Heart right ventricle (tissue), 16 donors: ENCODE measurements around the gene UFM1. TPM values are rescaled to one million over a fixed set of nuclear protein-coding genes. Genes with fewer than 3 reads are reported as not detected.
A peak's percentile ranks its signal among the peaks of the same experiment; 100 is the strongest.

Source experiments
- ATAC-seq, 8 donors: fragments of 200-7000 bp; cut with Tn5 transposase; one replicate each; pipeline ENCODE4 v1.9.1; 2020; ENCODE audit warnings: mild to moderate bottlenecking in 8 of 8, moderate library complexity in 8 of 8, moderate number of reproducible peaks in 1 of 8
- DNase-seq, 2 donors: peaks; one replicate each; pipeline ENCODE4 v3.0.0-alpha.2; 2020
- H3K27ac ChIP-seq, 10 donors: fragments of 200-600 bp; sonication (generic) in 2 of 10; one replicate each; pipeline versions ENCODE4 v1.5.0 to v1.8.0; 2020 to 2022; ENCODE audit warnings: mild to moderate bottlenecking in 3 of 10
- H3K27me3 ChIP-seq, 7 donors: fragments of 200-600 bp; one replicate each; pipeline ENCODE4 v1.8.0; 2021 to 2022; ENCODE audit warnings: mild to moderate bottlenecking in 2 of 7
- H3K36me3 ChIP-seq, 9 donors: fragments of 200-600 bp; sonication (generic) in 1 of 9; one replicate each; pipeline versions ENCODE4 v1.5.0 to v1.8.0; 2020 to 2022; ENCODE audit warnings: mild to moderate bottlenecking in 2 of 9
- H3K4me1 ChIP-seq, 9 donors: fragments of 200-600 bp; sonication (generic) in 1 of 9; one replicate each; pipeline versions ENCODE4 v1.5.0 to v1.8.0; 2020 to 2022; ENCODE audit warnings: mild to moderate bottlenecking in 4 of 9
- H3K4me3 ChIP-seq, 10 donors: fragments of 200-600 bp; sonication (generic) in 2 of 10; one replicate each; pipeline versions ENCODE4 v1.5.0 to v1.8.0; 2020 to 2022; ENCODE audit warnings: mild to moderate bottlenecking in 7 of 10, moderate library complexity in 2 of 10
- H3K9me3 ChIP-seq, 11 donors: fragments of 200-600 bp in 10 of 11; sonication (generic) in 2 of 11; one replicate each; pipeline versions ENCODE4 v1.5.0 to v1.8.0; 2013 to 2022; ENCODE audit warnings: mild to moderate bottlenecking in 2 of 11, control low read depth in 1 of 11, moderate library complexity in 1 of 11
- CTCF ChIP-seq, 9 donors: fragments of 200-600 bp; sonication (generic) in 2 of 9; IDR thresholded peaks; one replicate each; pipeline versions ENCODE4 v1.5.0 to v1.8.0; 2021 to 2022; ENCODE audit warnings: antibody characterized with exemption in 9 of 9, mild to moderate bottlenecking in 5 of 9, moderate library complexity in 1 of 9
- WGBS, 2 donors: extraction: QIAGEN DNeasy Blood & Tissue Kit; methylation state at CpG; one replicate each; pipeline ENCODE4 v1.1.7; 2013; ENCODE audit warnings: inconsistent platforms in 1 of 2; 5-methylcytosine and 5-hydroxymethylcytosine counted together
- intact Hi-C, 10 donors: fragments of 100-400 bp; cut with DNase I; formaldehyde crosslinking; loops; one replicate each; pipeline versions ENCODE4 v1.11.1 to v1.14.2; 2022
- polyA plus RNA-seq, 2 donors: library from polyadenylated mRNA; stranded (reverse); fragments of 200-250 nt; gene quantifications; one replicate each; pipeline ENCODE4 v1.2.3, GENCODE V29; 2013
- total RNA-seq, 10 donors: library from RNA; stranded (reverse); fragmentation: NEBNext Ultra II Directional in 3 of 10; extraction: Animal tissue kit (Norgen Biotek cat#: 25700) in 3 of 10; gene quantifications; one replicate each; pipeline versions ENCODE4 v1.2.1 to v1.2.4, GENCODE V29; 2021 to 2023
- donor health status: Arrhythmogenic right ventricular cardiomyopathy.
- donor health status: ischemic (EF 13 %, LVEDD 7.1; RV severe dilation, severe dysfunction).
- donor health status: healthy with polysubstance abuse.
- donor health status: DM: no; HTN: yes; CAD: no.
- donor health status: DM: no; HTN: no; CAD: no.
- donor health status: ischemic (EF 25% LVEDD 6.9; RV normal size, moderate dysfunction).
- donor health status: ischemic (EF 25% LVEDD 5.7; RV mildly dilated, moderate dysfunction).
- donor health status: healthy.
- donor health status: DM: yes; HTN: yes; CAD: no.
- donor health status: Ischemic cardiomyopathy.
- donor health status: ischemic (EF 35%, LVEDD 5.7; RV mildly dilated, moderate dysfunction).
- donor health status: nonischemic (EF 11% LVEDD 7.7; RV severe dilation, severe dysfunction).
- donor health status: DM: yes; HTN: yes; CAD: no.
- donor health status: PGD.
- donor health status: ischemic (EF 29% LVEDD 5.4; RV normal size, mild dysfunction).
- donor health status: nonischemic (EF 23%, LVEDD 6.1; RV moderate dilation, normal function).

Gene UFM1
- total and polyA plus RNA-seq, 12 donors: 19.8 to 39.0 (median 26.0) TPM

GRCh38 chr13:38395497-38395788 lies 45.8 kb downstream of the UFM1 start:
- Histone ChIP-seq H3K4me1 (no peaks in the 10 kb centered on the region), H3K4me3 (no peak overlapping the region), H3K9me3 (peaks cover 0 to 10% (median 0%) of the 10 kb centered on the region in 11 donors), H3K36me3 (no peaks in the 10 kb centered on the region), H3K27ac (no peak overlapping the region), H3K27me3 (no peaks in the 10 kb centered on the region)
- TF ChIP-seq CTCF (IDR thresholded peaks at IDR 0.05): no peak
- intact Hi-C loops: no loop called here
- 93 to 96% methylated on average over 3 of the region's 3 CpGs for WGBS, 2 donors
- ATAC-seq: no peak
- DNase-seq: no peak

- DNase-seq (no peak), ATAC-seq (peak in 1 of 8 donors; percentile 58)
- no peak for TF ChIP-seq CTCF (IDR thresholded peaks at IDR 0.05)
- Histone ChIP-seq H3K4me1 (no peaks in the 10 kb centered on the region), H3K4me3 (no peak overlapping the region), H3K27ac (no peak overlapping the region), H3K36me3 (no peaks in the 10 kb centered on the region), H3K27me3 (no peaks in the 10 kb centered on the region), H3K9me3 (peaks cover 0 to 3% (median 0%) of the 10 kb centered on the region in 11 donors)
- WGBS, 2 donors: 59 to 77% methylated on average over 5 of the region's 5 CpGs
- intact Hi-C loops: no loop called here
Observed at GRCh38 chr13:38398711-38399493, 49.3 kb downstream of the UFM1 start.

- no peak for TF ChIP-seq CTCF (IDR thresholded peaks at IDR 0.05)
- ATAC-seq (no peak), DNase-seq (no peak)
- no peaks in the 10 kb centered on the region for H3K36me3 ChIP-seq
- intact Hi-C loops: no loop called here
- H3K9me3 ChIP-seq: peaks cover 0 to 9% (median 0%) of the 10 kb centered on the region in 11 donors
- H3K27ac ChIP-seq: no peak overlapping the region
- 64 to 72% methylated on average over 2 of the region's 2 CpGs for WGBS, 2 donors
- H3K27me3 ChIP-seq: no peaks in the 10 kb centered on the region
- H3K4me3 ChIP-seq: no peak overlapping the region
- no peaks in the 10 kb centered on the region for H3K4me1 ChIP-seq
Observed at GRCh38 chr13:38399535-38399934, 49.9 kb downstream of the UFM1 start.

GRCh38 chr13:38401276-38401675 lies 51.6 kb downstream of the UFM1 start:
- H3K27me3 ChIP-seq: no peaks in the 10 kb centered on the region
- H3K36me3 ChIP-seq: no peaks in the 10 kb centered on the region
- H3K4me3 ChIP-seq: no peak overlapping the region
- no peak overlapping the region for H3K27ac ChIP-seq
- H3K9me3 ChIP-seq: peaks cover 0 to 14% (median 0%) of the 10 kb centered on the region in 11 donors
- TF ChIP-seq CTCF (IDR thresholded peaks at IDR 0.05): no peak
- DNase-seq (no peak), ATAC-seq (no peak)
- no peaks in the 10 kb centered on the region for H3K4me1 ChIP-seq
- intact Hi-C loops: no loop called here
